VCaP (cell line): ENCODE data around the gene OTOG.

ENCODE experiments used
- H3K27ac ChIP-seq: fragments of 450-650 bp; 2 replicates; pipeline ENCODE4 v1.5.1; 2017
- CTCF ChIP-seq: fragments of 450-650 bp; conservative IDR thresholded peaks from 2 replicates; pipeline ENCODE4 v1.5.1; 2017; ENCODE audit warnings: mild to moderate bottlenecking, moderate library complexity

The OTOG gene

DNA sequence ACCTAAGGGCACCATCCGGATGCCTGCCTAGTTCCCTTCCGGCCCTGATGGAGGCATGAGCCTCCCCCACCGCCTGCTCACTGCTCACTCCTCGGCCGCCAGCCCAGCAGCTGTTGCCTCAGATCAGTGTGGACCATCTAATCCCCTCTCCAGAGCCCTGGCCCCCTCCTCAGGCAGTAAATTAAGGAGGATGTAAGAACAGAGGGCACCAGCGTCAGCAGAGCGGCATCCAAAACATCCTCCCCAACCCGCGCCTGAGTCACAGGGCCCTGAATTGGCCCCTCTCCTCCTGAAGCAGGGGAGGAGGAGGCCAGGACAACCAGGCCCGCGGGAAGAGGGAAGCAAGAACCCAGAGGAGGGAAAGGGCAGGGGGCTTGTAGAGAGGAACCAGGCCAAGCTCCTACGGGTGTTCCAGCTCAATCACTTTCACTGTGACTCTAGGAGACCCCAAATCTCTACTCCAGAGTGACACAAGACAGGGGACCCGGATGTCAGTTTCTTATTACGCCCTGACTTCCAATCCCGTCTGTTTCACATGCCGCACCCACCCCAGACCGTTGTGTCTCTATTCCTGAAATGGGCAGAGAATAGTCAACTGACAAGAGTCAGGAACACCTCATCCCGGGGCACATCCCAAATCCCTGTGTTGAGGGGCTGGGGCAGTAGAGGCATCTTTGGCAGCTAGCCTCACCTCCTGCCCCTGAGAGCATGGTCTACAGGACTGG, 141.0 kb downstream of the OTOG start:
- no peak overlapping the region for H3K27ac ChIP-seq
- no peak for TF ChIP-seq CTCF

GRCh38 chr11:17691550-17691949, 144.5 kb downstream of the OTOG start:
- H3K27ac ChIP-seq, result no peak overlapping the region
- TF ChIP-seq CTCF, result no peak

DNA sequence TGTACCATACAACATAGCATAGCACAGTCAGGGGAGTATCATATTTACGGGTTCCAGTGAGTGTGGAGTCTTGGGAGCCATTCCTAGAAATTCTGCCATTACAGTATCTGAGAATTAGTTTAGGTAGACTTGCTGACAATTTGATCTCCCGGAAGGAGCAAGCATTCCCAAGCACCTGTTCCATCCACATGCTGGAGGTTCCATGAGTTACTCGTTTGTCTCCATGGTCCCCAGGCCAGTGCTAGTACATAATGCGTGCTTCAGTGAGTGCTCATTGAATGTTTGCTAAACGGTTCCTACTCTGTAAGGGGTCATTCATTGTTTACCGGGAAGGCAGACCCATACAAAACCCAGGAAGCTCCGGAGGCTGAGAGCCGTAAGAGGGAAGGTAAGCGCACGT, 144.9 kb downstream of the OTOG start:
- no peak for TF ChIP-seq CTCF
- no peak overlapping the region for H3K27ac ChIP-seq

DNA sequence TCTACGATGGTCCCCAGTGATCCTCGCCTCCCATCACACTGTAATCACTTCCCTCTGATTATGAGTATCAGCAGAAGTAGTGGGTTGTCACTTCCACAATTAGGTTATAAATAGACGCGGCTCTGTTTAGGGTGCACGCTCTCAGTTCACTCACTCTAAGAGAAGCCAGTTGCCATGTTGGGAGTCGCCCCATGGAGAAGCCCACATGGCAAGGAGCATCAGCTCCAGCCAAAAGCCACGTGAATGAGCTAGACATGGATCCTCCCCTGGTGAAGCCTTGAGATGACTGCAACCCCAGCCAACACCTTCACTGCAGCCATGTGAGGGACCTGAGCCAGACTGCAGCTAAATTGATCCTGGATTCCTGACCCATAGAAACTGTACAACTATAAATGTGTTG, 145.9 kb downstream of the OTOG start:
- no peak for TF ChIP-seq CTCF
- H3K27ac ChIP-seq, result no peak overlapping the region

DNA sequence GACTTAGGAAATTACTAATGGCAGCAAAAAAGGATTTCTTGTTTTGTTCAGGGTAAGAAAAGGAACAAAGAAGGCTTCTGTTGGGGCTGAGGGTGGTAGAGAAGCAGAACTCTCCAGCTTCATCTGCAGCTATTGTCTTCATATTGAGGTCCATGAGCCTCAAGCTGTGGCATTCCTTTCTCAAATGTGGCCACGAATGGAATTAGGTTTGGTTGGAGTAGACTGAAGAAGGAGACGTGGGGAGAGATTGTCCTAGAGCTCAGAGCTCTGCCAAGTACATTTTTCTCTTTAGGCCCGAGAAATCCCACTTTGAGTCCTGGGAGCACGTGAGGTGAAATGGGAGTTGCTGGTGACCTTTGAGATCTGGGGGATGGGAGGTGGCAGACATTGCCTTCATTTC, 146.5 kb downstream of the OTOG start:
- no peak for TF ChIP-seq CTCF
- H3K27ac ChIP-seq, result no peak overlapping the region

DNA sequence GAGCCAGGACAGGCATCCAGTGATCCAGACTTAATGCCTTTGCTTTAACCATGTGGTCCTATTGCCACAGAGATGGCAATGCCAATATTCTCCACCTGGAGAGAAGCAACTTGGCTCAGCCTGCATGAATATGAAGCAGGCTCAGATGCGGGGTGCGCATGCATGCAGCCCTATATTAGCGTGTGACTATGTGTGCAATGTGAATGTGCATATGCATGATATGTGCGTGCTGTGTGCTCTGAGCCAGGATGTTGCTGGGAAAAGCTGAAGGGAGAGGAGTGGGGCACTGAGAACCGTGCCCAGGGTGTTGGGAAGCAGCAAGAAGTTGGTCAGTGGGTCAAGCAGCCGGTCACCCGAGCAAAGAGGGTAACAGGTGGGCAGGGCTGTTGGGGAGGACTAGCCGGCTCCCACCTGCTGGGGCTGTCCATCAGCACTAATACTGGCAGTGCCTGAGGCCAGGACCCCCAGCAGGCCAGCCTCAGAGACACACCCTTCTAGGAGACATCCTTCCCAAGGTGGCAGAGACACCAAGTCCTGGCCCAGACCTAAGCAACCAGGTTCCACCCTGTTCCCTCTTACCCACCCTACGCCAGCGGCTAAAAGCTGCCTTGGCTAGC, 147.5 kb downstream of the OTOG start:
- no peak for TF ChIP-seq CTCF
- no peak overlapping the region for H3K27ac ChIP-seq

- no peak for TF ChIP-seq CTCF
These were observed 148.7 kb downstream of the OTOG start for GRCh38 chr11:17695454-17696441.

More at GRCh38 chr11:17695454-17696441, 148.7 kb downstream of the OTOG start:
- H3K27ac ChIP-seq, result no peak overlapping the region
